HG03442 (cell line): ENCODE results near the gene NDST4.
A peak's percentile ranks its signal among the peaks of the same experiment; 100 is the strongest.

ENCODE experiments used
- ATAC-seq: cut with Tn5 transposase; IDR thresholded peaks from one replicate; pipeline ENCODE4 v1.9.1; 2021; ENCODE audit warnings: mild to moderate bottlenecking, moderate library complexity; ENCODE audit not compliant: unreplicated experiment

Gene NDST4

GRCh38 chr4:114921191-114921590, 192.2 kb downstream of the NDST4 start:
- no peak for ATAC-seq

DNA sequence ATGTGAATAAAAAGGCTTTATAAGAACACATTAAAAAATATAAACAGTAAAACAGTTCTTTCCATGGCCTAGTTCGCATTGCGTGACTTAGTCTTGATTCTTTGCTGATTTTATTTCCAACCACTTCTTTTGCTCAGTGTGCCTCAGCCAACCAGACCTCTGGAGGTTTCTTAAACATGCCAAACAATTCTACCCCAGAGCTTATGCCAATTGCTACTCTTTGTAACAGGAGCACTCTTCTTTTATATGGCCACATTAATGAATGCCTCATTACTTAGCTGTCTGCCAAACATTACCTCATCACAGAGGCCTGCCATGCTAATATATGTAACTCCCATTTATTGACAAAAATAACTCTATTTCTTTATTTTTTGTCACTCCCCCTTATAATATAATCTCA, 202.3 kb downstream of the NDST4 start:
- ATAC-seq, result no peak

DNA sequence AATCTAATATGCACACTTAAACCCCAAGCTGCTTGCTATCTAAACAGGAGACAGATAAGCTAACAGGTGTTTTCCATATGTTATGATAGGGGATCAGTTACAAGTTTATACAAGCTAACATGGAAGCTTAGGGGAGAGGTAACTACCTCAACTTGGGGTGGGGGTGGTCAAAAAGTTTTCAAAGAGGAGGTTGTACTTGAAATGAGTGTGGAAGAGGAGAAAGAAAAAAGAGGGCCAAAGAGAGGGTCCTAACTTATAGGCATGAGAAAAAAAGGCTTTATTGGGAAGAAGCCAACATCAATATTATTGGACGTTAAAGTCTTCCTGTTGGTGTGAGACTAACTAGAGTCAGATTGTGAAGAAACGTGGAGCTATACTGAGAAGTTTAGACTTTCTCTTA, 205.9 kb downstream of the NDST4 start:
- no peak for ATAC-seq

GRCh38 chr4:114905017-114905416, 208.4 kb downstream of the NDST4 start:
- no peak for ATAC-seq

DNA sequence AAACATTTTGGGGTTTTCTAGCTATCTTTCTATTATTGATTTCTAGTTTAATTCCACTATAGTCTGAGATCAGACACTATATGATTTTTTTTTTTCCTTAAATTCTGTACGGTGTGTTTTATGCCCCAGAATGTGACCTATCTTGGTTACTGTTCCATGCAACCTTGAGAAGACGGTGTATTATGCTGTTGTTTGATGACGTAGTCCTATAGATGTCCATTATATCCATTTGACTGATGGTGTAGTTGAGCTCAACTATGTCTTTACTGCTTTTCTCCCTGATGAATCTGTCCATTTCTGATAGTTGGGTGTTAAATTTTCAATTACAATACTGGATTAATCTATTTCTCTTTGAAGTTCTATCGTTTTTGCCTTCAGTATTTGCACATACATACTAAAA, 212.5 kb downstream of the NDST4 start:
- no peak for ATAC-seq

GRCh38 chr4:114890773-114891172, 222.6 kb downstream of the NDST4 start:
- no peak for ATAC-seq

GRCh38 chr4:114886761-114887160, 226.7 kb downstream of the NDST4 start:
- no peak for ATAC-seq

- no peak for ATAC-seq
Measured at GRCh38 chr4:114883641-114884040, 229.8 kb downstream of the NDST4 start.

- ATAC-seq, result no peak
Measured at GRCh38 chr4:114879916-114880669, 233.3 kb downstream of the NDST4 start.

GRCh38 chr4:114875630-114876029, 237.8 kb downstream of the NDST4 start:
- no peak for ATAC-seq

- ATAC-seq, result no peak
Measured at GRCh38 chr4:114874321-114874720, 239.1 kb downstream of the NDST4 start.

DNA sequence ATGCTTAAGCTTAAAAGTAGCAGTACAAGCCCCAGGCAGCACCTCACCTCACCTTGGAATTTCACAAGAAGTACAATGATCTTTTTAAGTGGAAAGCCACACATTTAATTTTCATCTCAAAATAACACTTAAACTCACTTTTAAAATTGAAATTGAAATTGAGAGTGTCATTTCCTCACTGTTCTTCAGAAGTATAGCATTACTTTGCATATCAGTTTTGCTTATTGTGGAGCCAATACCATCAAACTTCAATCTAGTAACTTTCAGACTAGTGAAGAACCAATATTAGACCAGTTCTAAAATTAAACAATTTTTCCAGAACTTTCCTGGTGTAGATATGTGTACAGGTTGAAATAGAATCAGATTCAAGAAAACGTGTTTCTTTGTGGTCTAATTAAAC, 242.4 kb downstream of the NDST4 start:
- ATAC-seq, result no peak

DNA sequence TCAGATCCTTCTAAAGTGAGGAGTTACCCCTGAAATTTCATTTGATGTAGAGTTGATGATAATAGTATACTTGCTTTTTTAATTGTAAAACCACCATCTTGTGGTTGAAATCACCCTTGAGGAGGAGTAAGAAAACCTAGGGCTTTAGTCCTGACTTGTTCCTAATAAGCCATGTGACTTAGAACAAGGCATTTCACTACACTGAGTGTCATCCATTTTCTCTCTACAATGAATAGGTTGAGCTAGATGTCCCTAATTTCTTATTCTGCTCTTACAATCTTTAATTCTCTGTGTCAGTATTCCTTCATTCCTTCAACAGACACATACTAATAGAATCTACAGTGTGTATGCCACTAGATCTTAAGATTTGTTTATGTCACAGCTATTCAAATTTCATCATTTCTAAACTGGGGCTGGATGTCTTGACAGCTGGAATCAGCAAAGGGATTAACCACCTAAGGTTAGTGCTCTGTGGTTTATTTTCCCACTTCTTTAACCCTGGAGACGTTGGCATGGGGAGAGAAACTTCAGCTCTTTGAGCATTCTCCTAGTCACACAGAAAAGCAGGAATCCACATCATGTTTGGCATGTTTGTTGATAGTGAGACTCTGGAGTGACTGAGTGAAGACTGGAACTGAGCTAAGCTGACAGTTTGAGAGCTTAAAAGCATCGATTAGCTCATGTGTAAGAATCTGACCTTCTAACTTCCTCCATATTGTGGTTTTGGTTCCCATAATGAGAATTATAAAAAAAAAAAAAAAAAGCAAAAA, 246.3 kb downstream of the NDST4 start:
- ATAC-seq, result peak; percentile 47

- peak; percentile 41 for ATAC-seq
Measured at GRCh38 chr4:114864060-114864459, 249.4 kb downstream of the NDST4 start.

GRCh38 chr4:114860786-114861185, 252.6 kb downstream of the NDST4 start:
- no peak for ATAC-seq

- no peak for ATAC-seq
Measured at GRCh38 chr4:114857831-114858230, 255.6 kb downstream of the NDST4 start.

DNA sequence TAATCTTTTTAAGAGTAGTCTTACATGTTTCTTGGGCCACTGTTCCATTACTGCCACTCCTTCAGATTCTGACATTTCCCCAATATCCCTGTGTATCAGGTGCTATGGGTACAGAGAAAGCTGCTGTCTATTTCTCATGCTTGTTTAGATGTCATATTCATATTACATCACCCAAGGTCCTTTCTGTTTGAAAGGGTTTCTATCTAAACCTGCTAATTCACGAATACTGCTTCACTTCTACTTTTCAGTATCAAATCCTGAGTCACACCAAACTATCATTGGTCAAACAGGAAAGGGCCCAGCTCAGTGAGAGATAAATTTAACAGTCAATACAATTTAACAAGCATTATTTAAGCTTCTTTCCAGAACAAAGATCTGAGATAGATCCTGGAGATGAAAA, 273.4 kb downstream of the NDST4 start:
- ATAC-seq, result no peak

- ATAC-seq, result no peak
Measured at GRCh38 chr4:114830628-114831027, 282.8 kb downstream of the NDST4 start.

DNA sequence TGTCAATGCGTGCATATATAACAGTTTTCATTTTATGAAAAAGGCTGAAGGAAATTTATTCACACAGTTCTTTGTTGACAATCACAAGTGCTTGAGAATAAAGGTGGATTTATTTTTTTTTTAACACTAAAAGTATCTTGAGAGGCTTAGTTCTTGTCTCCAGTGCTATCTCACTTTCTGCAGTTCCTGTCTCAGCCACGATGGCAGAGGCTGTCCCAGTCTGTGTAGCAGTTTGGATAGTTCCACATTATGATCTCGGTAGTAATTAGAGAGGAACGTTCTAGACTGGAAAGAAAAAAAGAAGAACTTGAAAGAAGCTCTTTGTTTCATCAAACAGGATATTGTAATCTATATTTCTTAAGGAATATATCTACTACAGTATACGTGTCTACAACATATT, 285.8 kb downstream of the NDST4 start:
- ATAC-seq, result no peak

GRCh38 chr4:114815760-114816159, 297.7 kb downstream of the NDST4 start:
- ATAC-seq, result no peak

DNA sequence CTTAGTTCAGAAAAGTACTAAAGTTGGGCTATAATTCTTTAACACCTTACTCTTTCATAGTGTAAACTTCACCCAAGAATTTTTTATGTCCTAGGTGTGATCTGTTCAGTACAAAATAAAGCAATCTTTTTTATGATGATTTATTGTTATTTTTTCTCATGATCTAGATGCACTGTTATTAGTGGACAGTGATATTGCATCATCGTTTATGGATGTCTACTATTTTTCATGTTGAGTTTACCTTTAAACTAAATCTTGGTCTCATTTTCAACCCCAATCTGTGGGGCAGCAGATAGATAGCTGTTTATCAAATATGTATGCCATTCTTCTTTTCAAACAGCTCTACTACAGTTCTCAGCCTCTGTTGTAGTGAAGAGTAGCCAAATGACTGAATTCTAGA, 299.5 kb downstream of the NDST4 start:
- ATAC-seq, result no peak

- ATAC-seq, result no peak
Measured at GRCh38 chr4:114811564-114812301, 301.7 kb downstream of the NDST4 start.
